Hindlimb muscle (tissue), 1 donor: ENCODE measurements around the gene OSBPL2. TPM values are rescaled to one million over a fixed set of nuclear protein-coding genes. Genes with fewer than 3 reads are reported as not detected.

Experiments used
- DNase-seq: peaks from one replicate; pipeline ENCODE4 v3.0.0-alpha.2; 2013
- polyA plus RNA-seq: library from polyadenylated mRNA; unstranded; fragments of 120-200 nt; gene quantifications from one replicate; pipeline ENCODE4 v1.2.1, GENCODE V29; 2013; ENCODE audit not compliant: insufficient read length

OSBPL2 gene
- polyA plus RNA-seq, 1 donor = 30.3 TPM

DNA sequence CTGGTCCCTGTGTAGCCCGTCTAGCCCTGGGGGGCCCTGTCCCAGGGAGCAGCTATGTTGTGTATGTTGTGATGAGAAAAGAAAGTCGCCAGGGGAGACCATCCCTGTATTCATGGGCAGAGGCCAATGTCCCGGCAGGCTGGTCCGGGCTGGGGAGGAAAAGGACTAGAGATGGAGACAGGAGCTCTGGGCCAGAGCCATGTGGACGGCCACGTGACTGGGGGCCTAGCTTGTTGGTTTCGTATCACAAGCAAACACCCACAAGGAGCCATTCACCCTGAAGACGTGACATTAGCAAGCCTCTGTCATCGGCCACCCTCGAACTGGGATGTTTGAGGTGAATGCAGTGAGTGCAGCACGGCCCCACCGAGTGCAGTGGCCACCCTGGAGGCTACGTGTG is 15.3 kb upstream of the OSBPL2 start:
- no peak for DNase-seq

DNA sequence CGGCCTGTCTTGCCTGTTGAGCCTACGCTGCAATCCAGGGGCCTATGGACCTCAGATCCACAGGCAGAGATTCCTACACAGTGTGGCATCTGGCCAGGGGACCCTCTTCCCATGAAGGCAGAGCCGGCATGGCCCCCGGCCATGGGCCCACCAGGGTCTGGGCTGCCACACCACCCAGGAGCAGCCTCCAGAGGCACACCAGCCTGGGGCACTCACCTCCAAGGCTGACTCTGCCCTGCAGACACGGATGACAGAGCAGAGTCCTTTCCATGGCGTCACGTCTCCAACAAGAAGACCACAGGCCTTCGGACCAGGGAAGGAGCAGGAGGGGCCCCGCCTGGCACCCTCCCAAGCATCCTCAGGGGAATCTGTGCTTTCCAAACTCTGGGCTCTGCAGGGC is 14.8 kb upstream of the OSBPL2 start:
- DNase-seq = no peak

DNA sequence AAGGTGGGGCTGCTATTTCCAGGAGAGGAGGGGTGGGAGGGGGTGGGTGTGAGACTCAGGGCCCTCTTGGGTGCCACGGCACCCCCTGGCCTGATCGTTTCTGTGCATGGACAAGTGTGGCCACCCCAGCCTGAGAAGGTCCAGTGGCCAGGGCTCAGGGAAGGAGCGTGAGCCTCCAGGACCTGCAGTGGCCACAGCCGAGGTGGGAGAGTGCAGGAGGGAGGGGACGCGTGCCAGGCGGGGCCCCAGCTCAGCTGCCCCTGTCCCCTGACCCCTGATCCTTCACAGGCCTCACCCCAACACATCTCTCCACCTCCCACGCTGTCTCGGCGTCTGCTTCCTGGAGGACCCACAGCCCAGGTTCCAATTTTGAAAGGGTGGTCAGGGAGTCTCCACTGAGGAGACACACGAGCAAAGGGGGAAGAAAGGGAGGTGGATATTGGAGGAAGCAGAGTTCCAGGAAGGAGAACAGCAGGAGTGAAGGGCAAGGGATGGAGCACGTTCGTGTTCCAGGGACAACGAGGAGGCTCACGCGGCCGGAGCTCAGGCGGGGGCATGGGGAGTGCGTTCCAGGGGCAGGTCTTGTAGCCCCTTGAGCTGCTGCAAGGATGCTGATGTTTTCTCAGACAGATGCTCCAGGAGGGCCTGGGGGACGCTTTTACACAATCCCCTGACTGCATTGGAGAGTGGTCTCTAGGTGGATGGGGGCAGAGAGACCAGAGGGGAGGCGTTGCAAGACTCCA is 14.0 kb upstream of the OSBPL2 start:
- DNase-seq = no peak

DNA sequence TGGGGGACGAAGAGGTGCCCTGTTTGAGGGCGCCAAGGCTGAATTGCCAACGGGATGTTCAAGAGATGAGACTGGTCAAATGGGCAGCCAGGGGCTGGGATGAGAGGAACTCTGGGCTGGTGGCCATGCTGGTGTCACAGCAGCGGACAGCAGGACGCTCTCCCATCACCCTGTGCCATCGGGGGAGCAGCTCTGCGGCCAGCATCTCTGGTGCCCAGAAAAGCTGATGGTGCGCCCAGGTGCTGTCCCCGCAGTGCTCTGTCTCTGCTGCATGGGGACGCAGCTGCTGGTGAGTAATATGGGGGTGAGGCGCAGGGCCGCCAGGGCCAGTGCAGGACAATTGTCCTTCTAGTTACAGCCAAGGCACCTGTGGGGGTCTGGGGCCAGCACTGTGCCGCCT is 13.3 kb upstream of the OSBPL2 start:
- no peak for DNase-seq

DNA sequence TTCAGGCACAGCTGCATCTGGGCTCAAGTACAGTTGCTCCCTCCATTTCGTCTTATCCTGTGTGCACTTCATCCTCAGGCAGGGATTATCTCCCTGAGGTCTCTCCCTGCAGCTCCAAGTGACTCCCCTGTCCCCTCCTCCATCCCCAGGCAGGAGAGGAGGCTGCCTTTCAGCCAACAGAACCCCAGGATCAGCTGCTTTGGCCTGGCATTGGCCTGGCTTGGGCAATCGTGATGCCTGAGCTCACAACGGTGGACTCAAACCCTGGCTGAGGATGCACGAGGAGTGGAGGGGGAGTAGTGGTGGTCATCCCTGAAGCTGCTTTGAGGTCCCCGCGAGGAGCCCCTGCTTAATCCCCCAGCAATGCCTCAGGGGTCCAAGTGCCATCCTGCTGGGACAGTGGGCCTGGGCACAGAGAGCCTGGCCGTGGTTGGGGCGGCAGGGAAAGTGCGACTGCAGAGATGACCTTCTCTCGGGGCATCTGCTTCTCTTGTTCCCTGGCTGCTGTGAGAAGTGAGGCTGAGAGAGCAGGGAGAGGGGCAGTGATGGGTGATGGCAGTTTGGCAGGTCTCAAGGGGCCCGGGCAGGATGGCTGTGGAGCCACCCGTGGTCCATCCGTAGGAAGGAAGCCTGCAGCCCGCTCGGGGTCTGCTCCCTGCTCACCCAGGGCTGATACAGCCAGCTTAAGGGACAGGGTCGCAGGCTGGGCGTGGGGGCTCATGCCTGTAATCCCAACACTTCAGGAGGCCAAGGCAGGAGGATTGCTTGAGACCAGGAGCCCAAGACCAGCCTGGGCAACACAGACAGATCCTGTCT is 12.3 kb upstream of the OSBPL2 start:
- no peak for DNase-seq

DNA sequence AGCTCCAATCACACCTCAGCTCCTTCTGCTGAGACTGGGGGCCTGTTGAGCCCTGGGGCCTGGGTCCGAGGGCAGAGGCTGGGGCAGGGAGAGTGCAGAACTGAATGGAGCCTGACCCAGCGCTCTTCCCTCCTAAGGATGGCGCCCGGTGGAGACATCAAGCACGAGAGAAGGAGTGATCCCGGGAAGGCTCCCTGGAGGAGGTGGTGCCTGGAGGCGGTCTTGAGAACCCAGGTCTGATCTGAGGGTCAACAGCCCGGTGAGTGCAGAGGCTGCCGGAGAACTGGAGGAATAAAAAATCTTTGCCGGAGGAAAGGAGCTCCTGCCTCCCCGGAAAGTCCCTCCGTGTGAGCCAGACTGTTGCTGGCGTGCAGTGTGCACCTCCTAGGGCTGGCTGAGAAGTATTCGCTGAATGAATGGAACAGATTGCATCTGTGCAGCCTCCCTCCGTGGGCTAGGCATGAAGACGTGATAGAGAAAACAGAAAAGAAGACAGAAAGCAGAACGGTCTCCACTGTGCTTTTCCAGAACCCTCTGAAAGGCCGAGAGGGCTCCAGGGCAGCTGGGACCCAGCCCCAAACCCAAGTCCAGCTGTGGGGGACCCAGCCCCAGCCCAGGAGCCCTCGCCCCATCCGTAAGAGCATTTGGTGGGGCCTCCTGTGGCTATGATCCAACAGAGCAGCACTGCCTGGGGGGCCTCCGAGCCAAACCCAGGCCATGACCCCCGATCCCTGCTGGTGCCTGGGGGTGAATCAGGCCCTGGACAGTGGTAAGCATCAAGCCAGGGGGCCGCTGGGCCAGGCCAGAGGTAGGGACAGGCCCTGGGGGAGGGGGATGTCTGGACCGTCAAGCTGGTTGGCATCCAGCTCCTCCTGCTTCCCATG is 11.4 kb upstream of the OSBPL2 start:
- DNase-seq = no peak

DNA sequence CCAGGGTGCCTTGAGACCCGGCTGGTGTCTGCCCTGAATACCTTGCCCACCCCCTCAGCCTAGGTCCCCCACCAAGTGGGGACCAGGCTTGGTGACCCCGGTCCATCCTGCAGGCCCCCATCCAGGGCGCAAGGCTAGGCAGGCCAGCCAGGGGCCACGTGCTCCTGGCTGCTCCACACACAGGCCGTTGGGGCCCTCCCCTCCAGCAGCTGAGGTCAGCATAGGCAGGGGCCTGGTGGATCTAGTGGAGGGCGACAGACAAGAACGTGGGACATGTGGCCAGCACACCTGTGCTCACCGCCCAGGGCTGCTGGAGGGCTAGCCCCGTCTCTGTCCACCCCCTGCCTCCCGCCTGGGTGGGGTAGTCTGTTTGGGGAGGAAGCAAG is 10.7 kb upstream of the OSBPL2 start:
- no peak for DNase-seq

DNA sequence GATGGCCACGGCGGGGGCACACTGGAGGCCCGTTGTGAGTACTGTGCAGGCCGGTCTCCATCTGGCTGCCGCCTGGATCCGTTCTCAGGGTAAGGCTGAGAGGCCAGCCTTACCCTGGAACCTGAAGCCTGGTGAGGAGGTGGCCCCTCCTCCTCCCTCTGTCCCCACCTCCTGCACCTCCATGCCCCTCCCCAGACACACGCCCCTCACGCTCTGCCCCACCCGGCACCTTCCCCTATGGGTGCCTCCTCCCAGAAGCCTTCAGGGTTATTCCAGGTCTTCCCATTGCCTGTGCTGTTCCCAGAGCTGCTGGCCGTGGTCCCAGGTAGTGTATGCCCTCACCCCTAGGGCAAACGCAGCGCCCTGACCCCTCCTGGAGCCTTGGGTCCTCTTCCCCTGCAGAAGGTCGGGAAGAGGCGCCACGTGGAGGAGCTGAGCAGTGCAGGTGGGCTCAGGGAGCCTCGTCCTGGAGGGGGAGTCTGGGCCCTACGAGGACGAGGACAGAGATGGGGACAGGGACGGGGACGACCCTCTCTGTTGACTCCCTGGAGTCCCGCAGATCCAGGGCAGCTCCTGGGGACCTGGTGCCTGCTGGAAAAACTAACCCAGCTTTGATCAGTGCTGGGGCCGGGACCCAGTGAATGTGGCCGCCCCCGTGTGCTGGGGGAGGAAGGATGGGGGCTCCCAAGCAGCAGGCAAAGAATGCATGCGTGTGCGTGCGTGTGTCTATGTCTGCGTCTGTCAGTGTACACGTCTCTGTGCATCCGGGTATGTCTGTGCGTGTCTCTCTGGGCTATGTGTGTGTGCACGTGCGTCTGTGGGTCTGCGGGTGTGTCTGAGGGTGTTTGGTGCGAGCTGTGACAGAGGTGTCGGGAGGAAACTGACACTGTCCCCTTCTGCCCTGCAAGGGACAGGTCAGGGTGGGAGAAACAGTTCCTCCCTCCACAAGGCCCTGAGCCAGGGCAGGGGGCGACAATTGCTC is 10.1 kb upstream of the OSBPL2 start:
- DNase-seq = no peak

DNA sequence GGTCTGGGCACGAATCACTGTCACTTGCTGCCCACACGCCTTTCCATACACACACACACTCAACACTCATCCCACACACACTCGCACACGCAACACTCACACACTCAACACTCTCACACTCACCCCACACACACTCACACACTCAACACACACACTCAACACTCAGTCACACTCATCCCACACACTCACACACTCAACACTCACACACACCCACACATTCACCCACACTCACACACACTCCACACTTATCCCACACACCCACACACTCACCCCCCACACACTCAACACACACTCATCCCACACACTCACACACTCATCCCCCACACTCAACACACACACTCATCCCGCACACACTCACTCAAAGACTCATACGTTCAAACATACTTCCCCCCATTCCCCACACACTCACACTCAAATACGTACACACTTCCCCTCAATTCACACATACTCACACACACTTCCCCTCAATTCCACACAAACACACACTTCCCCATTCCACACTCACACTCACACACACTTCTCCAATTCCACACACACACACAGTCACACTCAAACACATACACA is 9.3 kb upstream of the OSBPL2 start:
- DNase-seq = no peak

DNA sequence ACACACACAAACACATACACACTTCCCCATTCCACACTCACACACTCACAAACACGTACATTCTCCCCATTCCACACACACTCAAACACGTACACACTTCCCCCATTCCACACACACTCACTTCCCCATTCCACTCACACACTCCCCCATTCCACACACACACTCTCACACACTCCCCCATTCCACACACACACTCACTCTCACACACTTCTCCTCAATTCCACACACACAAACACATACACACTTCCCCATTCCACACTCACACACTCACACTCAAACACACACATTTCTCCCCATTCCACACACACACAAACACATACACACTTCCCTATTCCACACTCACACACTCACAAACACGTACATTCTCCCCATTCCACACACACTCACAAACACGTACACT is 8.7 kb upstream of the OSBPL2 start:
- DNase-seq = no peak

DNA sequence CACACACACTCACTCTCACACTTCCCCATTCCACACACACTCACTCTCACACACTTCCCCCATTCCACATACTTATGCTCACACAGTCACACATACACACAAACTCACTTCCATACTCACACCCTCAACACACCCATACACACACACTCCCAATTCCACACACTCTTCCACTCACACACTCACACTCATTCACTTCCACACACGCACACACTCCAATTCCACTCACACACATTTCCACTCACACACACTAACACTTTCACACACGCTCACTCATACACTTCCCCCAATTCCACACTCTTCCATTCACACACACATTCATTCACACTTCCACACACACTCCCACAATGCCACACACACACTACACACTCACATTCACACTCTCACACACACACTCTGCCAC is 8.0 kb upstream of the OSBPL2 start:
- DNase-seq = no peak

DNA sequence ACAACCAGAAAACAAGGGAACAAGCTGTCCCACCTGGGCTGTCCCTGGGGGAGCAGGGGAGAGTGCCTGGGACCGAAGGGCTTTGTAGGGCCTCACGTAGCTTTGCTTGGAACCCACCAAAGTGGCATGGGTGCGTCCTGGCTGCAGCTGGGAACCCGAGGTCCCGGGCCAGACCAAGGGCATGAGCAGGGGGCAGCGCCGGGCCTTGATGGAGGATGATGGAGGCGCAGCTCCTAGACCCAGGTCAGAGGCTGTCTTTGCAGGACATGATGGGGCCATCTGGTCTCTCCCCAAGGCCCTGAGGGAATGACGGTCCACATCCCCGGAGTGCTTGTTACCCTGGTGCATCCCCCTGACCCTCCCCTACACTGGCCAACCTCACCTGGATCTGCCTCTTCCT is 7.6 kb upstream of the OSBPL2 start:
- DNase-seq = no peak

DNA sequence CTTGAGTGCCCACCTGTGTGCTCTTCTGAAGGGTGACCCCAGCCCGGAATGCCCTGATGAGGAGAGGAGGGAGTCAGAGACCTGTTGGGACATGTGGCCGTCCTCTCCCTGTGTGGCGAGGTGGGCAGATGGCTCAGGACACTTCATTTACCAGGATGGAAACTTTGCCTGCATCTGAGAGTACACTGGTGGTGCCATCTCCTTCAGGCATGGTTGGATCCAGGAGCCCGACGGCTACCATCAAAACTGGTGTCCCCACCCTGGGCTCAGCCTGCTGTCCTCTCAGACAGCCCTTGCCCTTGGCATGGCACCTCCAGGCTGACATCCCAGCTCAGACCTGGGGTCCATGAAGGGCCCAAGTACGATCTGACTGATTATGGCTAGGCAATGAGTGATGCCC is 7.0 kb upstream of the OSBPL2 start:
- DNase-seq = no peak

DNA sequence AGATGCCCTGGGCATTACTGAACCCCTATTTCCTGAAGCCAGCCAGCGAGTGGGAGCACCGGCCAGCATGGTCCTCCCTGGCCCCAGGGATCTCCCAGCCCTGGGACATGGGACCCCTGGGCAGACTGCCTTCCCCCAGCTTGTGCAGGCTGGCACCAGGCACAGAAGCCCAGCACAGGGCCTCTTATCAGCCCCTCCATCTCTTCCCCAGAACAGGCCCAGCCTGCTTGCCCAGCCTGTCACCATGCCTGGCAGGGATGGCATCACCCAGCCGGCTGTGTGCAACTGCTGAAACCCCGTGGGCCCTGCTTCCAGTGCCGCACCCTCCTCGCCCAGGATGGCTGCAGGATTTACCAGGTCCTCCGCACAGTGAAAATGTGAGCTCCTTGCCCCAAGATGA is 6.1 kb upstream of the OSBPL2 start:
- DNase-seq = no peak

DNA sequence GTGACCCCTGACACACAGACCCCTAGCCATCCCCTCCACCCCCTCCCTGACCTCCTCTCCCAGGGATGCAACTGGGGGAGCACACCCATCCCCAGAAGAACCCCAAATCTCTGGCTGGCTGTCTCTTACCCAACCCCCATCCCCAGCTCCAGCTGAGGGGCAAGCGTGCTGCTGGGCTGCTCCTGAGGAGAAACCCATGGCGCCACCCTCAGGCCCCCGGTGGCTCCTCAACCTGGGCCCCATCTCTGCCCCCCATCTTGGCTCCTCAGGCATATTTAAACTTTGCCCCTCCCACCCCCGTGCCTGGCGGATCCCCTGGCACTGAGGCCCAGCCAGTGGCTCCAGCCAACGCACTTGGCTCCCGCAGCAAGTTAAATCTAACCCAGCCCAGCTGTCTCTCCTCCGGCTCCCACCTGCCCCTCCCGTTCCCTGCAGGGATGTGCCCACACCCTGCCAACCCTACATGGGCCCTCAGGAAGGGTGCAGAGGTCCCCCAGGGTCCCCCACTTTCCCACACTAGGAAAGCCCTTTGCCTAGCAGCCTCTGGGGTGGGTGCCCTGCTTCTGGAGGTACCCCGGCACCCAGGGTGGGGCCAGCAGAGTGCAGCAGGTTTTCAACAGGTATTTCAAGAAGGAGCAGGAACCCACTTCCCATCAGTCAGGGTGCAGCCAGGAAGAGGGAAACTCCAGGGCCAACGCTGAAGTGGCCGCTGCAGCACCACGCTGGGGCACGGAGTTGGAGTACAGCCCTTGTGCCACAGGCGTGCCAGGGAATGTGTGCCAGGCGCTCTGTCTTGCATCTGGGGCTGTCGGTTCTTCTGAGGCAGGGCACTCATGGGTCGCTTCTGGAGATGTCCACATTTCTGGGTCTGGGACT is 5.3 kb upstream of the OSBPL2 start:
- DNase-seq = no peak

DNA sequence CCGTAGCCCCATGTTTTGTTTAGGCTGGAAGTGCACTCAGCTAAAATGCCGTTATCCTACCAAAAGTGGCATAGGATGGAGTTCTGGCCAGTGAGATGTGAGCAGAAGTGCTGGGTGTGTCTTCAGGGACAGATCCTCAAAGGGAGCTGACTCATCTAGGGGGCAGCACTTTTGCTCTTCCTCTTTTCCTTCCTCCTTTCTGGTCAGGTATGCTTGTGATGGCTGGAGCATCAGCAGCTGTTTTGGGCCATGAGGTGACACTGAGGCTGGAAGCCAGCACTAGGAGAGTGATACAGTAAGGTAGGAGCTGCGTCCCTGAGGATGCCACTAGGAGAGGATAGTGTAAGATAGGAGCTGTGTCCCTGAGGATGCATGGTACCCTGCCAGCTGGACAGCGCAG is 4.6 kb upstream of the OSBPL2 start:
- no peak for DNase-seq

DNA sequence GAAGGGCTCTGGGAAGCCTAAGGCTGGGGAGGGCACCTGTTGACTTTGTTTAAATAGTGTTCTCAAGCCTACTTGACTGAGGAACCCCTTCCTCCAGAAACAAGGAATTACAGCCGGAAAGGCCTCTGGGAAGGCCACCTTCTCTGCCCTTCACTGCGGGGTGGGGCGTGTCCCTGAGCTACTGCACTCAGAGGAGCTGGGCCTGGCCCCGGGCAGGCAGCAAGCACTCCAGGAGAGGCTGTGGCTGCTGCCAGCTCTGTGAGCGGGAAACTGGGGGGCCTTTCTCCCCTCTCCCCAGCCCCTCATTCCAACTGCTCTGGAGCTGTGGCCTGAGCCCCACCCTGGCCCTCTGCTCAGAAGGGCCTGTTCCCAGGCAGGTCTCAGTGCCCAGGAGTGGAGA is 4.0 kb upstream of the OSBPL2 start:
- no peak for DNase-seq

DNA sequence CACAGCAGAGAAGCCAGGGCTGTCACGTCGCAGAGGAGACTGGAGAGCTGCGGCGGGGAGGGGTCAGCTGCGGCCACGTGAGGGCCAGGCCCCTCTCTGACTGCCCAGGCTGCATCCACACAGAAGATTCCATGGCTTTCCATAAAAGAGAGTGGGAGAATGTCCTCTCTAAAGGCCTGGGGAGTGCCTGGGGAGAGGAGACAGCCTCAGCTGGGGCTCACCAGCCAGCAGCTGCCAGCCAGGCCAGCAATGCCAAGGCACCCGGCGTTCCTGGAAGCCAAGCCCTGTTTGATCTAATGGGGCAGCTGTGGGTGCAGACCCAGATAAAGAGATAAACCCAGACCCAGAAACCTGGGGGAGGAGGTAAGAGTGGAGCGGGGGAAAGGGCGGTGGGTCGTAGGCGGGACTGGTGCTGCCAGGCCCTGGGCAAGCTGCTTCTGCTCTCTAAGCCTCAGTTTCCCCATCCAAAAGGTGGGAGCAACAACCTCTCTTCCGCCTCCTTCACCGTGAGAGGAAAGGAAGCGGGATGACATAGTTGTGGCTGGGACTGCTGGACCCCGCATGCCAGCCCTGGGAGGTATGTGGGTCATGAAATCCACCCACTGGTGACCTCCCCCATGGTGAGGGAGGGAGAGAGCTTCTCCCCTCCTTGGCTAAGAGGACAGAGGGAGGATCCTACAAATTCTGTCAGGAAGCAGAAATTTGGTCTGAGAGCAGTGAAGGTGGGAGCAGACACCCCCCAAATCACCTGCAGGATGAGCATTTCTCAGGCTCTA is 3.1 kb upstream of the OSBPL2 start:
- no peak for DNase-seq

DNA sequence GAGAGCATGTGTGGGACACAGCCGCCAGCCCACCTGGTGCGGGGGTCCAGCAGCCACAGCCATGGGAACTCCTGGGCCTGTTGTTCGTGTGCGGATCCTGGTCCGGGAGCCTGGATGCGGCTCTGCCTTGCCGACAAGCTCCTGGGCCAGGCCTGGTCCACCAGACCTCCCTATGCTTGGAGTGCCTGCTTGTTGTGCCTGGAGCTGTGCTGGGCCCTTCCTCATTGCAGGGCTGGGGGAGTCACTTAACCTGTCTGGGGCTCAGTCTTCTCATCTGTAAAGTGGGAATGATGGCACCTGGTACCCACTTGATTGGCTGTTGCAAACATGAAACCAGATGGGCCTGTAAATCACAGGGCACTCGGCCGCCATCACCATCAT is 2.6 kb upstream of the OSBPL2 start:
- DNase-seq = no peak

DNA sequence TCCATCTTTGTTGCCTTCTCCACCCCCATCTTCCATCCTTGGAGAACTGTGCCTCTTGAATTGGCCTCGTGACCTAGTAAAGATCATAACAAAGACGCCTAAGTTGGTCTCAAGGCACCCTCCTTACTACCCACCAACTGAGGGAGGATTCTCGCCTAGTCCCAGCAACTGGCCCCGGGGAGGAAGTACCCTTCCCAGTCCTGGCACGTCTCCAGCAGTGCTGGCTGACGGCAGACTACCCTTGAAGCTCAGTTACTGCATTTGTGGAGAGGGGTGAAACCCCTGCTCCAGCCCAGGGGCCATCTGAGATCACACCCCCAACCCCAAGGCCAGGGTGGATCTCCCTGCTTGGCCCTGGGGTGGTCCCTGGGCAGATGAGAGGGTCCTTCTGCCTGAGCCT is 2.1 kb upstream of the OSBPL2 start:
- no peak for DNase-seq
